A673 (cell line): ENCODE measurements around the gene PTN. TPM values are rescaled to one million over a fixed set of nuclear protein-coding genes. Genes with fewer than 3 reads are reported as not detected.

Experiments
- BruUV-seq: library from RNA; stranded (reverse); fragments of 400-500 nt; replicated peaks from 2 replicates; lab custom pipeline; 2021; lab: Mats Ljungman, UMichigan
- CTCF ChIA-PET: fragments of 300-600 bp; sonication (Branson Sonifier 250); formaldehyde crosslinking; loops from one replicate; lab custom pipeline; 2022; ENCODE audit warnings: antibody characterized with exemption; lab: Charles Lee
- POLR2A ChIA-PET: fragments of 300-600 bp; sonication (Branson Sonifier 250); formaldehyde crosslinking; loops from one replicate; lab custom pipeline; 2022; ENCODE audit warnings: antibody characterized with exemption; ENCODE audit not compliant: low non-redundant PET; lab: Charles Lee
- DNase-seq: peaks from one replicate; pipeline ENCODE4 v3.0.0-alpha.2; 2015; ENCODE audit warnings: low spot score
- H3K27ac ChIP-seq: fragments of 200-600 bp; sonication (generic); 2 replicates; pipeline ENCODE4 v1.5.1; 2016; ENCODE audit warnings: mixed run types, low read depth, mild to moderate bottlenecking, mixed read lengths, antibody characterized with exemption, low read length; ENCODE audit not compliant: poor library complexity, severe bottlenecking
- H3K27me3 ChIP-seq: fragments of 200-600 bp; sonication (generic); replicated peaks from 2 replicates; pipeline ENCODE4 v1.6.1; 2017; ENCODE audit warnings: mixed run types, low read depth, mild to moderate bottlenecking, mixed read lengths, antibody characterized with exemption, low read length; ENCODE audit not compliant: insufficient read depth, poor library complexity
- H3K36me3 ChIP-seq: fragments of 200-600 bp; sonication (generic); 2 replicates; pipeline ENCODE4 v1.6.1; 2016; ENCODE audit warnings: mixed run types, mild to moderate bottlenecking, mixed read lengths, antibody characterized with exemption, low read length; ENCODE audit not compliant: insufficient read depth, poor library complexity, severe bottlenecking
- H3K4me1 ChIP-seq: fragments of 200-600 bp; sonication (generic); 2 replicates; pipeline ENCODE4 v1.6.1; 2017; ENCODE audit warnings: mixed run types, mild to moderate bottlenecking, mixed read lengths, antibody characterized with exemption, low read length; ENCODE audit not compliant: insufficient read depth, poor library complexity, severe bottlenecking
- H3K4me3 ChIP-seq: fragments of 200-600 bp; sonication (generic); 2 replicates; pipeline ENCODE4 v1.5.1; 2016; ENCODE audit warnings: low read depth, mixed run types, mild to moderate bottlenecking, mixed read lengths, low read length; ENCODE audit not compliant: poor library complexity, severe bottlenecking
- H3K9me3 ChIP-seq: fragments of 200-600 bp; sonication (generic); 2 replicates; pipeline ENCODE4 v1.6.1; 2016; ENCODE audit warnings: mixed run types, low read depth, mild to moderate bottlenecking, mixed read lengths, antibody characterized with exemption, low read length; ENCODE audit not compliant: poor library complexity, severe bottlenecking
- CTCF ChIP-seq: fragments of 300-800, 200-600 bp; sonication (generic); conservative IDR thresholded peaks from 2 replicates; pipeline ENCODE4 v1.5.1; 2017; ENCODE audit warnings: low read depth, mild to moderate bottlenecking, antibody characterized with exemption, low read length, moderate library complexity, mixed read lengths
- EZH2 ChIP-seq: fragments of 200-600 bp; sonication (generic); IDR thresholded peaks from 2 replicates; pipeline ENCODE4 v1.6.1; 2017; ENCODE audit warnings: borderline replicate concordance, low read depth, mild to moderate bottlenecking, mixed read lengths, antibody characterized with exemption, low read length; ENCODE audit not compliant: poor library complexity, severe bottlenecking
- intact Hi-C: fragments of 100-400 bp; cut with micrococcal nuclease; formaldehyde crosslinking; loops from one replicate; pipeline ENCODE4 v1.10.0; 2022; ENCODE audit not compliant: unreplicated experiment
- total RNA-seq: library from RNA; stranded (reverse); gene quantifications from 2 replicates; pipeline ENCODE4 v1.2.3, GENCODE V29; 2021

Gene PTN
- total RNA-seq, 1 experiment from 2014 or later: 0.41 TPM

DNA sequence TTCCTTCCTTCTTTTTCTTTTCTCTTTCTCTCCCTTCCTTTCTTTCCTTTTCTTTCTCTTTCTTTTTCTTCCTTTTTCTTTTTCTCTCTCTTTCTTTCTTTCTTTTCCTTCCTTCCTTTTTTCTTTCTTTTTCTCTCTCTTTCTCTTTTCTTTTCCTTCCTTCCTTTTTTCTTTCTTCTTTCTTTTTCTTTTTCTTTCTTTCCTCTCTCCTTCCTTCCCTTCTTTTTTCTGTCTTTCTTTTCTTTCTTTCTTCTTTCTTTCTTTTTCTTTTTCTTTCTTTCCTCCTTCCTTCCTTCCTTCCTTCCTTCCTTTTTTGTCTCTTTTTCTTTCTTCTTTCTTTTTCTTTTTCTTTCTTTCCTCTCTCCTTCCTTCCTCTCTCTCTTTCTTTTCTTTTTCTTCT is 136.8 kb downstream of the PTN start:
- intact Hi-C loops: no loop called here
- no peaks in the 10 kb centered on the region for H3K4me1 ChIP-seq
- no peaks in the 10 kb centered on the region for H3K27me3 ChIP-seq
- TF ChIP-seq EZH2 (no peak), CTCF (no peak)
- DNase-seq: no peak
- no peaks in the 10 kb centered on the region for H3K36me3 ChIP-seq
- ChIA-PET POLR2A (no interaction called here), CTCF (no interaction called here)
- H3K4me3 ChIP-seq: no peak overlapping the region
- H3K27ac ChIP-seq: no peak overlapping the region
- BruUV-seq: no TSS peak
- no peaks in the 10 kb centered on the region for H3K9me3 ChIP-seq

- H3K27me3 ChIP-seq: no peaks in the 10 kb centered on the region
- no TSS peak for BruUV-seq
- no peaks in the 10 kb centered on the region for H3K9me3 ChIP-seq
- TF ChIP-seq EZH2 (no peak), CTCF (no peak)
- ChIA-PET CTCF (no interaction called here), POLR2A (no interaction called here)
- H3K4me1 ChIP-seq: no peaks in the 10 kb centered on the region
- no peak overlapping the region for H3K4me3 ChIP-seq
- DNase-seq: no peak
- no peaks in the 10 kb centered on the region for H3K36me3 ChIP-seq
- H3K27ac ChIP-seq: no peak overlapping the region
- intact Hi-C loops: no loop called here
These were observed 139.3 kb downstream of the PTN start for GRCh38 chr7:137204246-137204645.

DNA sequence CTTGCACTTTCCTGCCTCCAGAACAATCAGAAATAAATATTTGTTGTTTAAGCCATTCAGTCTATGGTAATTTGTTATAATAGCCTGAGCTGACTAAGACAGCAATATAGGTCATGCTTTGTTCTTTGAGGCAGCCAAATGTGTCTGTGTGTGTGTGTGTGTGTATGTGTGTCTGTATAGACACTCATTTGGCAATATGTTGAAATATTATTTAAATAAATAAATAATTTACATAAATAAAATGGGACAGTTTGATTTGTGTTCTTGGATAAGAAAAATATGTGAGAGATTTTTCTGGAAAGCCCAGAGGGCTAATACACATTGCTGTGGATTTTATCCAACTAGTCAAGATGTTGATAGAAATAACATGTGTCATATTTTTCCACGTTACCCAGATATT is 140.2 kb downstream of the PTN start:
- ChIA-PET POLR2A (no interaction called here), CTCF (no interaction called here)
- DNase-seq: no peak
- Histone ChIP-seq H3K9me3 (no peaks in the 10 kb centered on the region), H3K27me3 (no peaks in the 10 kb centered on the region), H3K36me3 (no peaks in the 10 kb centered on the region), H3K4me3 (no peak overlapping the region), H3K4me1 (no peaks in the 10 kb centered on the region), H3K27ac (no peak overlapping the region)
- BruUV-seq: no TSS peak
- no peak for TF ChIP-seq EZH2
- no peak for TF ChIP-seq CTCF
- intact Hi-C loops: no loop called here
